WTC11 (cell line): ENCODE data around the gene SLC8A2. TPM values are rescaled to one million over a fixed set of nuclear protein-coding genes. Genes with fewer than 3 reads are reported as not detected.

Experiments
- ATAC-seq: fragments of 200-7000 bp; cut with Tn5 transposase; 2 replicates; pipeline ENCODE4 v1.10.0; 2021; ENCODE audit warnings: mild to moderate bottlenecking, moderate library complexity
- CTCF ChIA-PET: fragments of 300-600 bp; sonication (Branson Sonifier 250); formaldehyde crosslinking; loops from one replicate; lab custom pipeline; 2021; ENCODE audit warnings: antibody characterized with exemption; lab: Charles Lee
- POLR2A ChIA-PET: fragments of 350-600 bp; sonication (Branson Sonifier 250); formaldehyde crosslinking; loops from one replicate; lab custom pipeline; 2021; ENCODE audit warnings: antibody characterized with exemption; lab: Charles Lee
- DNase-seq: peaks from one replicate; pipeline ENCODE4 v3.0.0; 2021; ENCODE audit warnings: low spot score
- H3K27ac Mint-ChIP-seq: 2 replicates; pipeline ENCODE4 v1.8.0; 2021; ENCODE audit warnings: mixed read lengths
- H3K27me3 Mint-ChIP-seq: 2 replicates; pipeline ENCODE4 v1.8.0; 2021; ENCODE audit warnings: low read depth, mild to moderate bottlenecking, moderate library complexity, mixed read lengths
- H3K36me3 Mint-ChIP-seq: 2 replicates; pipeline ENCODE4 v1.8.0; 2021; ENCODE audit warnings: mixed read lengths
- H3K4me1 Mint-ChIP-seq: 2 replicates; pipeline ENCODE4 v1.8.0; 2022; ENCODE audit warnings: mixed read lengths
- H3K4me3 Mint-ChIP-seq: 2 replicates; pipeline ENCODE4 v1.8.0; 2021; ENCODE audit warnings: mild to moderate bottlenecking, moderate library complexity, mixed read lengths
- H3K9me3 Mint-ChIP-seq: 2 replicates; pipeline ENCODE4 v1.8.0; 2021; ENCODE audit warnings: mixed read lengths
- CREB1 ChIP-seq: sonication (generic); formaldehyde crosslinking; IDR thresholded peaks from 2 replicates; pipeline ENCODE4 v1.8.0; 2023; ENCODE audit warnings: mild to moderate bottlenecking, missing genetic modification reagents
- NFATC4 ChIP-seq: fragments of 250-450 bp; sonication (Bioruptor Pico); IDR thresholded peaks from 2 replicates; pipeline ENCODE4 v1.9.0; 2021; ENCODE audit warnings: mild to moderate bottlenecking
- OVOL2 ChIP-seq: fragments of 250-450 bp; sonication (Bioruptor Pico); IDR thresholded peaks from 2 replicates; pipeline ENCODE4 v1.9.0; 2021; ENCODE audit warnings: mild to moderate bottlenecking, borderline replicate concordance
- SMAD4 ChIP-seq: sonication (generic); formaldehyde crosslinking; IDR thresholded peaks from 2 replicates; pipeline ENCODE4 v1.8.0; 2022; ENCODE audit warnings: mild to moderate bottlenecking, missing genetic modification reagents
- TEAD4 ChIP-seq: sonication (generic); formaldehyde crosslinking; IDR thresholded peaks from 2 replicates; pipeline ENCODE4 v1.8.0; 2022; ENCODE audit warnings: mild to moderate bottlenecking, missing genetic modification reagents
- TP53 ChIP-seq: sonication (generic); formaldehyde crosslinking; IDR thresholded peaks from 2 replicates; pipeline ENCODE4 v1.8.1; 2023; ENCODE audit warnings: mild to moderate bottlenecking, missing genetic modification reagents
- ZBTB21 ChIP-seq: sonication (generic); formaldehyde crosslinking; IDR thresholded peaks from 2 replicates; pipeline ENCODE4 v1.8.1; 2023; ENCODE audit warnings: mild to moderate bottlenecking, missing genetic modification reagents, borderline replicate concordance
- ZNF281 ChIP-seq: sonication (generic); formaldehyde crosslinking; IDR thresholded peaks from 2 replicates; pipeline ENCODE4 v1.8.0; 2023; ENCODE audit warnings: mild to moderate bottlenecking, missing genetic modification reagents
- total RNA-seq: library from RNA; stranded (reverse); gene quantifications from 3 replicates; pipeline ENCODE4 v1.2.3, GENCODE V29; 2021
- TF ChIP-seq, protein P1 (sequence below): sonication (generic); formaldehyde crosslinking; IDR thresholded peaks from 2 replicates; pipeline ENCODE4 v1.8.1; 2022; ENCODE audit warnings: low read depth, mild to moderate bottlenecking, moderate library complexity, missing genetic modification reagents, borderline replicate concordance
- TF ChIP-seq, protein P2 (sequence below): sonication (generic); formaldehyde crosslinking; IDR thresholded peaks from 2 replicates; pipeline ENCODE4 v1.8.1; 2022; ENCODE audit warnings: missing genetic modification reagents, borderline replicate concordance
- TF ChIP-seq, protein P3 (sequence below): fragments of 250-450 bp; sonication (Bioruptor Pico); IDR thresholded peaks from 2 replicates; pipeline ENCODE4 v1.9.0; 2021; ENCODE audit warnings: moderate library complexity, mild to moderate bottlenecking, inconsistent platforms, borderline replicate concordance
- TF ChIP-seq, protein P4 (sequence below): sonication (generic); formaldehyde crosslinking; IDR thresholded peaks from 2 replicates; pipeline ENCODE4 v1.8.0; 2022; ENCODE audit warnings: mild to moderate bottlenecking, missing genetic modification reagents
- TF ChIP-seq, protein P5 (sequence below): sonication (generic); formaldehyde crosslinking; conservative IDR thresholded peaks from 2 replicates; pipeline ENCODE4 v1.8.1; 2023; ENCODE audit warnings: mild to moderate bottlenecking, low read depth, missing genetic modification reagents, moderate library complexity

Gene SLC8A2
- total RNA-seq, 1 experiment from 2014 or later = 6.5 TPM

DNA sequence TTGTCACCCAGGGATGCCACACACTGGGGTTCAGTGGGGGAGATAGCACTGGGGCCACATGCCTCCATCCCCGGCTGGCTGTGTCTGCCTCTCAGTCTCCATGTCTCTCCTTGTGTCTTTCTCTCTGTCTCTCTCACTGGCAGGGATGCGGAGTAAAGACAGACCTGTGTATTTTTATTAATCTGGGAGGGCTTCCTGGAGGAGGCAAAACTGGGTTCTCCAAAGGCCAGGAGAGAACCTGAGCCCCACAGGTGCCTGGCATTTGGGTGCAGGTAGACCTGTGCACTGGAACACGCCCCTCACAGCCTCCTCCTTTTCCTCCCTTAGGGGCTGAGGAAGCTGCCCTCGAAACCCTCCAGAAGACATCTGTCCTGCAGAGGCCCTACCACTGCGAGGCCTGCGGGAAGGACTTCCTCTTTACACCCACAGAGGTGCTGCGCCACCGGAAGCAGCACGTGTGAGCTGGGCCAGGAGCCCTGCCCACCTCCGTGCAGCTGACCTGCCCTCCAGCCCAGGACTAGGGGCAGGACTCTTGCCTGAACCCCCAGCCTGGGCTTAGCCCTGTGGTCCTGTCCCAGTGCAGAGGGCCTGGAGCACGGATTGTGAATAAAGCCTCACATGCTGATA, 89.9 kb downstream of the SLC8A2 start (continued):
- TF ChIP-seq, protein P1, sequence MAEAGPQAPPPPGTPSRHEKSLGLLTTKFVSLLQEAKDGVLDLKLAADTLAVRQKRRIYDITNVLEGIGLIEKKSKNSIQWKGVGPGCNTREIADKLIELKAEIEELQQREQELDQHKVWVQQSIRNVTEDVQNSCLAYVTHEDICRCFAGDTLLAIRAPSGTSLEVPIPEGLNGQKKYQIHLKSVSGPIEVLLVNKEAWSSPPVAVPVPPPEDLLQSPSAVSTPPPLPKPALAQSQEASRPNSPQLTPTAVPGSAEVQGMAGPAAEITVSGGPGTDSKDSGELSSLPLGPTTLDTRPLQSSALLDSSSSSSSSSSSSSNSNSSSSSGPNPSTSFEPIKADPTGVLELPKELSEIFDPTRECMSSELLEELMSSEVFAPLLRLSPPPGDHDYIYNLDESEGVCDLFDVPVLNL = no peak
- TF ChIP-seq, protein P2, sequence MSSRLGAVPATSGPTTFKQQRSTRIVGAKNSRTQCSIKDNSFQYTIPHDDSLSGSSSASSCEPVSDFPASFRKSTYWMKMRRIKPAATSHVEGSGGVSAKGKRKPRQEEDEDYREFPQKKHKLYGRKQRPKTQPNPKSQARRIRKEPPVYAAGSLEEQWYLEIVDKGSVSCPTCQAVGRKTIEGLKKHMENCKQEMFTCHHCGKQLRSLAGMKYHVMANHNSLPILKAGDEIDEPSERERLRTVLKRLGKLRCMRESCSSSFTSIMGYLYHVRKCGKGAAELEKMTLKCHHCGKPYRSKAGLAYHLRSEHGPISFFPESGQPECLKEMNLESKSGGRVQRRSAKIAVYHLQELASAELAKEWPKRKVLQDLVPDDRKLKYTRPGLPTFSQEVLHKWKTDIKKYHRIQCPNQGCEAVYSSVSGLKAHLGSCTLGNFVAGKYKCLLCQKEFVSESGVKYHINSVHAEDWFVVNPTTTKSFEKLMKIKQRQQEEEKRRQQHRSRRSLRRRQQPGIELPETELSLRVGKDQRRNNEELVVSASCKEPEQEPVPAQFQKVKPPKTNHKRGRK = no peak
- no peak for TF ChIP-seq TEAD4

GRCh38 chr19:47381121-47381520, 90.6 kb downstream of the SLC8A2 start:
- H3K4me3 Mint-ChIP-seq = no peak overlapping the region

More at GRCh38 chr19:47381121-47381520, 90.6 kb downstream of the SLC8A2 start:
- no peaks in the 10 kb centered on the region for H3K9me3 Mint-ChIP-seq
- CTCF ChIA-PET = interaction anchor here (1.3 to 4.6 kb wide), 2 partner anchors 10 to 47 kb away, joined by 6 to 29 read pairs; no protein-coding TSS in a partner anchor
- DNase-seq (no peak), ATAC-seq (no peak)
- TF ChIP-seq, protein P3, sequence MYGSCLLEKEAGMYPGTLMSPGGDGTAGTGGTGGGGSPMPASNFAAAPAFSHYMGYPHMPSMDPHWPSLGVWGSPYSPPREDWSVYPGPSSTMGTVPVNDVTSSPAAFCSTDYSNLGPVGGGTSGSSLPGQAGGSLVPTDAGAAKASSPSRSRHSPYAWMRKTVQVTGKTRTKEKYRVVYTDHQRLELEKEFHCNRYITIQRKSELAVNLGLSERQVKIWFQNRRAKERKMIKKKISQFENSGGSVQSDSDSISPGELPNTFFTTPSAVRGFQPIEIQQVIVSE (CRISPR knock-in tag) = no peak
- TF ChIP-seq OVOL2 (CRISPR knock-in tag) = no peak
- no peak for TF ChIP-seq TP53 (CRISPR knock-in tag)
- TF ChIP-seq NFATC4 (CRISPR knock-in tag) = no peak
- no peak for TF ChIP-seq ZBTB21 (CRISPR knock-in tag)
- TF ChIP-seq, protein P4, sequence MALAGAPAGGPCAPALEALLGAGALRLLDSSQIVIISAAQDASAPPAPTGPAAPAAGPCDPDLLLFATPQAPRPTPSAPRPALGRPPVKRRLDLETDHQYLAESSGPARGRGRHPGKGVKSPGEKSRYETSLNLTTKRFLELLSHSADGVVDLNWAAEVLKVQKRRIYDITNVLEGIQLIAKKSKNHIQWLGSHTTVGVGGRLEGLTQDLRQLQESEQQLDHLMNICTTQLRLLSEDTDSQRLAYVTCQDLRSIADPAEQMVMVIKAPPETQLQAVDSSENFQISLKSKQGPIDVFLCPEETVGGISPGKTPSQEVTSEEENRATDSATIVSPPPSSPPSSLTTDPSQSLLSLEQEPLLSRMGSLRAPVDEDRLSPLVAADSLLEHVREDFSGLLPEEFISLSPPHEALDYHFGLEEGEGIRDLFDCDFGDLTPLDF (CRISPR knock-in tag) = no peak
- no peak for TF ChIP-seq SMAD4 (CRISPR knock-in tag)
- TF ChIP-seq, protein P5, sequence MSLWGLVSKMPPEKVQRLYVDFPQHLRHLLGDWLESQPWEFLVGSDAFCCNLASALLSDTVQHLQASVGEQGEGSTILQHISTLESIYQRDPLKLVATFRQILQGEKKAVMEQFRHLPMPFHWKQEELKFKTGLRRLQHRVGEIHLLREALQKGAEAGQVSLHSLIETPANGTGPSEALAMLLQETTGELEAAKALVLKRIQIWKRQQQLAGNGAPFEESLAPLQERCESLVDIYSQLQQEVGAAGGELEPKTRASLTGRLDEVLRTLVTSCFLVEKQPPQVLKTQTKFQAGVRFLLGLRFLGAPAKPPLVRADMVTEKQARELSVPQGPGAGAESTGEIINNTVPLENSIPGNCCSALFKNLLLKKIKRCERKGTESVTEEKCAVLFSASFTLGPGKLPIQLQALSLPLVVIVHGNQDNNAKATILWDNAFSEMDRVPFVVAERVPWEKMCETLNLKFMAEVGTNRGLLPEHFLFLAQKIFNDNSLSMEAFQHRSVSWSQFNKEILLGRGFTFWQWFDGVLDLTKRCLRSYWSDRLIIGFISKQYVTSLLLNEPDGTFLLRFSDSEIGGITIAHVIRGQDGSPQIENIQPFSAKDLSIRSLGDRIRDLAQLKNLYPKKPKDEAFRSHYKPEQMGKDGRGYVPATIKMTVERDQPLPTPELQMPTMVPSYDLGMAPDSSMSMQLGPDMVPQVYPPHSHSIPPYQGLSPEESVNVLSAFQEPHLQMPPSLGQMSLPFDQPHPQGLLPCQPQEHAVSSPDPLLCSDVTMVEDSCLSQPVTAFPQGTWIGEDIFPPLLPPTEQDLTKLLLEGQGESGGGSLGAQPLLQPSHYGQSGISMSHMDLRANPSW (CRISPR knock-in tag) = no peak
- no peak for TF ChIP-seq CREB1 (CRISPR knock-in tag)
- TF ChIP-seq ZNF281 = no peak
- POLR2A ChIA-PET = interaction anchor here (1.6 kb wide), 1 partner anchor 10 kb away, joined by 6 read pairs; no protein-coding TSS in a partner anchor
- H3K27ac Mint-ChIP-seq = no peak overlapping the region
- peaks cover 7% of the 10 kb centered on the region; the same call in 1 of the 2 replicates for H3K4me1 Mint-ChIP-seq
- peaks cover 36% of the 10 kb centered on the region for H3K36me3 Mint-ChIP-seq
- H3K27me3 Mint-ChIP-seq = no peaks in the 10 kb centered on the region
